HG03175 (cell line): Measurements from ENCODE around the gene SRPK1.
A peak's percentile ranks its signal among the peaks of the same experiment; 100 is the strongest.
"Not testable (repeated sequence)": the region's sequence is repeated elsewhere in the genome, so short reads cannot be mapped to it uniquely, and the experiment has no call there.

ENCODE experiments used
- ATAC-seq: cut with Tn5 transposase; IDR thresholded peaks from one replicate; pipeline ENCODE4 v1.9.1; 2021; ENCODE audit warnings: mild to moderate bottlenecking, moderate library complexity; ENCODE audit not compliant: unreplicated experiment

Gene SRPK1

GRCh38 chr6:35920793-35921732 is at the start of gene SRPK1:
Gene SRPK1 (minus strand): TSS chr6:35921098. CDS start chr6:35921056, 42 bp downstream.
- peak; percentile 84 for ATAC-seq

GRCh38 chr6:35970181-35970580 is 49.3 kb upstream of the SRPK1 start:
- no peak for ATAC-seq

GRCh38 chr6:35969646-35970045 is 48.7 kb upstream of the SRPK1 start:
- ATAC-seq: no peak

GRCh38 chr6:35968821-35969220 is 47.9 kb upstream of the SRPK1 start:
- no peak for ATAC-seq

GRCh38 chr6:35967076-35967774 is 46.3 kb upstream of the SRPK1 start:
- no peak for ATAC-seq

- no peak for ATAC-seq
Measured at GRCh38 chr6:35962779-35963560, 42.1 kb upstream of the SRPK1 start.

GRCh38 chr6:35960187-35960586 is 39.3 kb upstream of the SRPK1 start:
- no peak for ATAC-seq

GRCh38 chr6:35955970-35956369 is 35.1 kb upstream of the SRPK1 start:
- no peak for ATAC-seq

GRCh38 chr6:35955521-35955920 is 34.6 kb upstream of the SRPK1 start:
- ATAC-seq: no peak

GRCh38 chr6:35955071-35955470 is 34.2 kb upstream of the SRPK1 start:
- ATAC-seq: no peak

GRCh38 chr6:35954333-35954732 is 33.4 kb upstream of the SRPK1 start:
- no peak for ATAC-seq

GRCh38 chr6:35948725-35949124 is 27.8 kb upstream of the SRPK1 start:
- ATAC-seq: no peak

GRCh38 chr6:35945650-35946025 is 24.7 kb upstream of the SRPK1 start:
- no peak for ATAC-seq

GRCh38 chr6:35943390-35943789 is 22.5 kb upstream of the SRPK1 start:
- ATAC-seq: no peak

GRCh38 chr6:35942355-35942754 is 21.5 kb upstream of the SRPK1 start:
- no peak for ATAC-seq

- ATAC-seq: not testable (repeated sequence)
Measured at GRCh38 chr6:35941170-35941569, 20.3 kb upstream of the SRPK1 start.

GRCh38 chr6:35940014-35940413 is 19.1 kb upstream of the SRPK1 start:
- ATAC-seq: not testable (repeated sequence)

GRCh38 chr6:35939259-35939658 is 18.4 kb upstream of the SRPK1 start:
- ATAC-seq: not testable (repeated sequence)

GRCh38 chr6:35936681-35937359 is 15.9 kb upstream of the SRPK1 start:
- ATAC-seq: no peak

- no peak for ATAC-seq
Measured at GRCh38 chr6:35935469-35935868, 14.6 kb upstream of the SRPK1 start.

GRCh38 chr6:35933844-35934243 is 12.9 kb upstream of the SRPK1 start:
- no peak for ATAC-seq
